Osteoblast (primary cell): Measurements from ENCODE around the gene PIK3R5. TPM values are rescaled to one million over a fixed set of nuclear protein-coding genes. Genes with fewer than 3 reads are reported as not detected.

Source experiments
- total RNA-seq: library from RNA; depleted of rRNA; stranded (reverse); fragments of >200 nt; gene quantifications from 2 replicates; pipeline ENCODE4 v1.2.3, GENCODE V29; 2012

The PIK3R5 gene
- total RNA-seq, 1 donor = 0.36 TPM

Other genes with a start within 250 kb of the PIK3R5 start
- gene CCDC42, start 220.9 kb downstream of the PIK3R5 start, total RNA-seq = 0.36 TPM in 1 of 2 replicates, not detected in the other
- not detected in 2 replicates for gene SPDYE4, start 207.2 kb downstream of the PIK3R5 start, total RNA-seq
- gene MFSD6L, start 166.3 kb downstream of the PIK3R5 start, total RNA-seq = not detected in 2 replicates
- gene PIK3R6, start 98.0 kb downstream of the PIK3R5 start, total RNA-seq = not detected in 2 replicates
- gene NTN1, start 55.8 kb upstream of the PIK3R5 start, total RNA-seq = 0.29 and 0.36 TPM in 2 replicates